Body of pancreas (tissue), 4 donors: ENCODE data around the gene KLF15.

Source experiments
- POLR2A ChIP-seq, 3 donors: fragments of 450-650 bp; IDR thresholded peaks; one replicate each; pipeline ENCODE4 v1.6.1; 2016; ENCODE audit warnings: antibody characterized with exemption in 3 of 3, mild to moderate bottlenecking in 2 of 3
- TF ChIP-seq, protein P1 (sequence below), 7 experiments: fragments of 450-650 bp in 4 of 7; fragments of 200-600 bp in 3 of 7; sonication (generic) in 3 of 7; IDR thresholded peaks; one replicate each; pipeline ENCODE4 v1.5.1; 2016 to 2019; ENCODE audit warnings: antibody characterized with exemption in 7 of 7

DNA sequence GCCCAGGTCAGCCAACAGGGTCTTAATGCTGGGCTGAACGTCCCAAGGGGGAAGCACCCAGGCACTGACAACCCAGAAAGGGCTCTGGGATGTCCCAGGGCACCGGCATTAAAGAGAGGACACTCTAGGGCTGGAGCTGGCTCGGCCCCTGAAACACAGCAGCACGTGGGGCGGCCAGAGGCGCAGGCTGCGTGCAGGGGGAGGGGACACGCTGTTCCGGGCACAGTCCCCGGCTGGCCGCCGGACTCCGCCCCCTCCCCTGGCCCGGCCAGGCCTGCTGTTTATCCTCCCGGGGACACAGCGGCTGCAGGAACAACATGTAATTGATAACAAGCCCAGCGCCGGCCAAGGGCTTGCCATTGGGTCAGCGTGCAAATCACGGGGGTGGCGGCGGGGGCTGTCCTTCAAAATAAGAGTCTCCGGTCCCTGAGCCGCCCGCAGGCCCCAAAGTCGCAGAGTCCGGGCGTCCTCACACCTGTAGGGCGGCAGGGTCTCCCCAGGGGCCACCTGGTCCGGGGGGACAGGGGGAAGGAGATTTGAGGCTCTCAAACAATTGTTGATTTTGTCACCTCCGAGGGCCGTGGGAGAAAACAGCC is 1.3 kb downstream of the KLF15 start:
- TF ChIP-seq, protein P1, sequence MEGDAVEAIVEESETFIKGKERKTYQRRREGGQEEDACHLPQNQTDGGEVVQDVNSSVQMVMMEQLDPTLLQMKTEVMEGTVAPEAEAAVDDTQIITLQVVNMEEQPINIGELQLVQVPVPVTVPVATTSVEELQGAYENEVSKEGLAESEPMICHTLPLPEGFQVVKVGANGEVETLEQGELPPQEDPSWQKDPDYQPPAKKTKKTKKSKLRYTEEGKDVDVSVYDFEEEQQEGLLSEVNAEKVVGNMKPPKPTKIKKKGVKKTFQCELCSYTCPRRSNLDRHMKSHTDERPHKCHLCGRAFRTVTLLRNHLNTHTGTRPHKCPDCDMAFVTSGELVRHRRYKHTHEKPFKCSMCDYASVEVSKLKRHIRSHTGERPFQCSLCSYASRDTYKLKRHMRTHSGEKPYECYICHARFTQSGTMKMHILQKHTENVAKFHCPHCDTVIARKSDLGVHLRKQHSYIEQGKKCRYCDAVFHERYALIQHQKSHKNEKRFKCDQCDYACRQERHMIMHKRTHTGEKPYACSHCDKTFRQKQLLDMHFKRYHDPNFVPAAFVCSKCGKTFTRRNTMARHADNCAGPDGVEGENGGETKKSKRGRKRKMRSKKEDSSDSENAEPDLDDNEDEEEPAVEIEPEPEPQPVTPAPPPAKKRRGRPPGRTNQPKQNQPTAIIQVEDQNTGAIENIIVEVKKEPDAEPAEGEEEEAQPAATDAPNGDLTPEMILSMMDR (IDR thresholded peaks at IDR 0.05) = peak in 1 of 7 experiments; percentile 15
- TF ChIP-seq POLR2A (IDR thresholded peaks at IDR 0.05) = peak; percentile 85 to 97 (median 95)
